A549 (cell line): ENCODE measurements around the gene MYOM1. TPM values are rescaled to one million over a fixed set of nuclear protein-coding genes. Genes with fewer than 3 reads are reported as not detected.
"Not testable (repeated sequence)": the region's sequence is repeated elsewhere in the genome, so short reads cannot be mapped to it uniquely, and the experiment has no call there.

Experiments used
- ATAC-seq, 2 experiments: fragments of 200-7000 bp in 1 of 2; fragments of >200 bp in 1 of 2; cut with Nextera tagmentation in 1 of 2; cut with Tn5 transposase in 1 of 2; 3 replicates each; pipeline versions ENCODE4 v1.8.0 to v1.9.1; 2018 to 2020; ENCODE audit warnings: mild to moderate bottlenecking in 1 of 2, moderate library complexity in 1 of 2
- CTCF ChIA-PET: fragments of 300-600 bp; sonication (Branson Sonifier 250); formaldehyde crosslinking; extraction: SDS; loops from one replicate; lab custom pipeline; 2021; ENCODE audit warnings: antibody characterized with exemption, inconsistent platforms; lab: Yijun Ruan, JAX
- POLR2A ChIA-PET: fragments of 350-600 bp; formaldehyde crosslinking; extraction: SDS; loops from one replicate; lab custom pipeline; 2021; ENCODE audit warnings: antibody characterized with exemption, inconsistent platforms; lab: Yijun Ruan, JAX
- DNase-seq, 2 experiments: peaks; one replicate each; pipeline versions ENCODE4 v3.0.0 to v3.0.0-alpha.2; 2011 to 2016; ENCODE audit warnings: low read depth in 1 of 2, low spot score in 1 of 2
- FAIRE-seq: peaks from 2 replicates; lab custom pipeline; 2011; peaks lifted over from hg19 to GRCh38; lab: Jason Lieb, UNC
- H3K27ac ChIP-seq, 2 experiments: fragments of >200 bp; sonication (Bioruptor Twin); formaldehyde crosslinking; 3 replicates each; pipeline ENCODE4 v1.5.1; 2016 to 2017
- H3K4me1 ChIP-seq: fragments of >200 bp; sonication (Bioruptor Twin); formaldehyde crosslinking; 3 replicates; pipeline ENCODE4 v1.6.1; 2016
- H3K4me2 ChIP-seq: fragments of >200 bp; sonication (Bioruptor Twin); formaldehyde crosslinking; 3 replicates; pipeline ENCODE4 v1.6.1; 2016
- H3K4me3 ChIP-seq: fragments of >200 bp; sonication (Bioruptor Twin); formaldehyde crosslinking; 3 replicates; pipeline ENCODE4 v1.5.1; 2016
- H3K9me3 ChIP-seq: fragments of >200 bp; sonication (Bioruptor Twin); formaldehyde crosslinking; 3 replicates; pipeline ENCODE4 v1.6.1; 2016
- CBX2 ChIP-seq: fragments of 200-600 bp; sonication (generic); IDR thresholded peaks from 2 replicates; pipeline ENCODE4 v1.6.1; 2016; ENCODE audit warnings: low read depth, mild to moderate bottlenecking, borderline replicate concordance
- CEBPB ChIP-seq, 2 experiments: fragments of >200 bp in 1 of 2; sonication (Bioruptor Twin) in 1 of 2; formaldehyde crosslinking in 1 of 2; IDR thresholded peaks; 2 replicates each; pipeline ENCODE4 v1.6.1; 2012 to 2016
- E2F6 ChIP-seq: IDR thresholded peaks from 2 replicates; pipeline ENCODE4 v1.6.1; 2012; ENCODE audit warnings: low read depth, borderline replicate concordance
- EHMT2 ChIP-seq: fragments of 200-600 bp; sonication (generic); IDR thresholded peaks from 2 replicates; pipeline ENCODE4 v1.6.1; 2016; ENCODE audit warnings: antibody characterized with exemption, low read depth, mild to moderate bottlenecking, moderate library complexity
- EP300 ChIP-seq, 2 experiments: fragments of >200 bp; sonication (Bioruptor Twin); formaldehyde crosslinking; IDR thresholded peaks; 2 replicates in 1 of 2; 3 replicates in 1 of 2; pipeline ENCODE4 v1.6.1; 2016 to 2017
- FOSB ChIP-seq: fragments of 250-450 bp; sonication (Bioruptor Pico); IDR thresholded peaks from 2 replicates; pipeline ENCODE4 v1.5.0; 2020; ENCODE audit warnings: mild to moderate bottlenecking, moderate library complexity
- FOSL2 ChIP-seq, 2 experiments: fragments of 450-650 bp in 1 of 2; fragments of >200 bp in 1 of 2; sonication (Bioruptor Twin) in 1 of 2; formaldehyde crosslinking; IDR thresholded peaks; 2 replicates each; pipeline versions ENCODE4 v1.5.0 to v1.6.1; 2016 to 2020; ENCODE audit warnings: mild to moderate bottlenecking in 1 of 2, moderate library complexity in 1 of 2
- FOXS1 ChIP-seq: fragments of 250-450 bp; sonication (Bioruptor Pico); IDR thresholded peaks from 2 replicates; pipeline ENCODE4 v1.5.0; 2020; ENCODE audit warnings: mild to moderate bottlenecking, moderate library complexity
- HES2 ChIP-seq: fragments of >200 bp; sonication (Bioruptor Twin); formaldehyde crosslinking; IDR thresholded peaks from 2 replicates; pipeline ENCODE4 v1.6.1; 2016
- HOXB5 ChIP-seq: fragments of 250-450 bp; sonication (Bioruptor Pico); IDR thresholded peaks from 2 replicates; pipeline ENCODE4 v1.5.0; 2020; ENCODE audit warnings: mild to moderate bottlenecking, moderate library complexity
- JUNB ChIP-seq: fragments of >200 bp; sonication (Bioruptor Twin); formaldehyde crosslinking; IDR thresholded peaks from 2 replicates; pipeline ENCODE4 v1.6.1; 2016
- MAFK ChIP-seq: fragments of 450-650 bp; IDR thresholded peaks from 2 replicates; pipeline ENCODE4 v1.6.1; 2014; ENCODE audit not compliant: partially characterized antibody
- MAZ ChIP-seq: fragments of 150-350 bp; IDR thresholded peaks from 2 replicates; pipeline ENCODE4 v1.6.1; 2014; ENCODE audit warnings: antibody characterized with exemption, low read depth, low read length, borderline replicate concordance
- MYC ChIP-seq: IDR thresholded peaks from 2 replicates; pipeline ENCODE4 v1.6.1; 2012; ENCODE audit warnings: mild to moderate bottlenecking, inconsistent platforms, low read length, improper control_type of control experiment, borderline replicate concordance
- NFE2L2 ChIP-seq: fragments of 150-350 bp; conservative IDR thresholded peaks from 2 replicates; pipeline ENCODE4 v1.6.1; 2014; ENCODE audit warnings: low read length
- PHF8 ChIP-seq: fragments of 200-600 bp; sonication (generic); IDR thresholded peaks from 2 replicates; pipeline ENCODE4 v1.6.1; 2016; ENCODE audit warnings: low read depth, mild to moderate bottlenecking, antibody characterized with exemption, moderate library complexity, borderline replicate concordance
- RNF2 ChIP-seq: fragments of 200-600 bp; sonication (generic); IDR thresholded peaks from 2 replicates; pipeline ENCODE4 v1.6.1; 2016; ENCODE audit warnings: low read depth, mild to moderate bottlenecking, antibody characterized with exemption, moderate library complexity, borderline replicate concordance
- SREBF2 ChIP-seq: fragments of 450-650 bp; IDR thresholded peaks from 2 replicates; pipeline ENCODE4 v1.6.1; 2014; ENCODE audit warnings: mild to moderate bottlenecking, moderate library complexity
- ZSCAN20 ChIP-seq: fragments of 250-450 bp; sonication (Bioruptor Pico); IDR thresholded peaks from 2 replicates; pipeline ENCODE4 v1.8.0; 2022; ENCODE audit warnings: mild to moderate bottlenecking, moderate library complexity
- WGBS: methylation state at CpG from one replicate; pipeline ENCODE4 v1.1.6; 2017; ENCODE audit errors: missing lambda C conversion rate; 5-methylcytosine and 5-hydroxymethylcytosine counted together
- polyA plus RNA-seq, 4 experiments: library from polyadenylated mRNA; depleted of rRNA in 3 of 4; stranded (reverse); fragments of >200 nt; fragmentation: RNase III in 1 of 4; extraction: RNeasy Plus Mini Kit Qiagen cat#74134 plus additional on column Dnase treatment in 1 of 4; gene quantifications; 2 replicates in 3 of 4; 3 replicates in 1 of 4; pipeline ENCODE4 v1.2.3, GENCODE V29; 2011 to 2017

MYOM1 gene
- polyA plus RNA-seq, 2 of the 4 experiments (the other 2 are of a cell fraction): 0.18 to 0.30 TPM

- H3K4me2 ChIP-seq: peak overlapping the region; percentile 59
- no peak for FAIRE-seq
- TF ChIP-seq FOSL2 (IDR thresholded peaks at IDR 0.05) (no peak), FOSL2 (CRISPR knock-in tag; IDR thresholded peaks at IDR 0.05) (peak; percentile 69), CEBPB (IDR thresholded peaks at IDR 0.05) (peak; percentile 76 to 84), EP300 (IDR thresholded peaks at IDR 0.05) (peak; percentile 38 to 45; a peak in 2 of 5 replicates), HES2 (no peak), MYC (no peak)
- TF ChIP-seq, all 56 proteins: peak for 3
- ATAC-seq (peak; percentile 85 to 94), DNase-seq (peak; percentile 23 to 81)
- CTCF ChIA-PET: interaction anchor here (1.3 kb wide), 1 partner anchor 11 kb away, joined by 3 read pairs; no protein-coding TSS in a partner anchor
- Histone ChIP-seq H3K4me3 (no peak overlapping the region), H3K9me3 (no peaks in the 10 kb centered on the region), H3K4me1 (peaks cover 42% of the 10 kb centered on the region), H3K27ac (peak overlapping the region; percentile 79 to 82)
- 8% methylated on average over 7 of the region's 8 CpGs for WGBS
- POLR2A ChIA-PET: no interaction called here
These were observed 167.9 kb downstream of the MYOM1 start for GRCh38 chr18:3051718-3052410.

GRCh38 chr18:3049897-3050454, 169.8 kb downstream of the MYOM1 start:
- Histone ChIP-seq H3K4me1 (peaks cover 44% of the 10 kb centered on the region), H3K27ac (peak overlapping the region in 1 of 2 experiments; percentile 82; a peak in 2 of 6 replicates)
- H3K9me3 ChIP-seq, H3K4me2 ChIP-seq, H3K4me3 ChIP-seq, FAIRE-seq, DNase-seq, CTCF ChIA-PET, POLR2A ChIA-PET, ATAC-seq: not testable (repeated sequence)
- WGBS: 46% methylated on average over 5 of the region's 8 CpGs

GRCh38 chr18:3048820-3049349, 170.9 kb downstream of the MYOM1 start:
- TF ChIP-seq CBX2 (no peak), CEBPB (IDR thresholded peaks at IDR 0.05) (peak in 1 of 2 experiments; percentile 43; a peak in 2 of 4 replicates), HOXB5 (CRISPR knock-in tag) (no peak)
- FAIRE-seq: no peak
- no peak for ATAC-seq
- H3K4me1 ChIP-seq: peaks cover 48% of the 10 kb centered on the region
- POLR2A ChIA-PET: no interaction called here
- H3K4me2 ChIP-seq: no peak overlapping the region
- peak overlapping the region in 1 of 2 experiments; percentile 34; a peak in 1 of 6 replicates for H3K27ac ChIP-seq
- no peak for DNase-seq
- CTCF ChIA-PET: no interaction called here
- WGBS: 94% methylated on average over 3 of the region's 3 CpGs
- no peaks in the 10 kb centered on the region for H3K9me3 ChIP-seq
- H3K4me3 ChIP-seq: no peak overlapping the region

GRCh38 chr18:3048121-3048520, 171.6 kb downstream of the MYOM1 start:
- Histone ChIP-seq H3K9me3 (no peaks in the 10 kb centered on the region), H3K4me2 (no peak overlapping the region), H3K4me3 (no peak overlapping the region), H3K4me1 (peaks cover 48% of the 10 kb centered on the region), H3K27ac (peak overlapping the region in 1 of 2 experiments; percentile 49; a peak in 2 of 6 replicates)
- ChIA-PET POLR2A (no interaction called here), CTCF (interaction anchor here (1.2 kb wide), 1 partner anchor 53 kb away, joined by 5 read pairs; no protein-coding TSS in a partner anchor)
- DNase-seq: no peak
- no peak for ATAC-seq
- WGBS: 75% methylated on average over 6 of the region's 6 CpGs
- no peak for TF ChIP-seq EHMT2
- TF ChIP-seq NFE2L2: no peak
- TF ChIP-seq MAFK: no peak
- no peak for TF ChIP-seq E2F6
- no peak for TF ChIP-seq PHF8
- no peak for TF ChIP-seq RNF2
- no peak for TF ChIP-seq JUNB
- TF ChIP-seq FOSB: no peak
- TF ChIP-seq FOXS1: no peak
- TF ChIP-seq MAZ: no peak
- TF ChIP-seq HOXB5 (CRISPR knock-in tag): no peak
- no peak for TF ChIP-seq EP300 (IDR thresholded peaks at IDR 0.05)
- no peak for TF ChIP-seq SREBF2
- no peak for TF ChIP-seq FOSL2 (IDR thresholded peaks at IDR 0.05)
- no peak for TF ChIP-seq FOSL2 (CRISPR knock-in tag; IDR thresholded peaks at IDR 0.05)
- no peak for TF ChIP-seq ZSCAN20 (CRISPR knock-in tag)
- FAIRE-seq: no peak
